Fibroblast of the conjunctiva (primary cell): ENCODE results near the gene SEMA3E.
"Not testable (repeated sequence)": the region's sequence is repeated elsewhere in the genome, so short reads cannot be mapped to it uniquely, and the experiment has no call there.

Experiments used
- DNase-seq: peaks from one replicate; pipeline ENCODE4 v3.0.0-alpha.2; 2010; ENCODE audit warnings: low read depth

Gene SEMA3E

DNA sequence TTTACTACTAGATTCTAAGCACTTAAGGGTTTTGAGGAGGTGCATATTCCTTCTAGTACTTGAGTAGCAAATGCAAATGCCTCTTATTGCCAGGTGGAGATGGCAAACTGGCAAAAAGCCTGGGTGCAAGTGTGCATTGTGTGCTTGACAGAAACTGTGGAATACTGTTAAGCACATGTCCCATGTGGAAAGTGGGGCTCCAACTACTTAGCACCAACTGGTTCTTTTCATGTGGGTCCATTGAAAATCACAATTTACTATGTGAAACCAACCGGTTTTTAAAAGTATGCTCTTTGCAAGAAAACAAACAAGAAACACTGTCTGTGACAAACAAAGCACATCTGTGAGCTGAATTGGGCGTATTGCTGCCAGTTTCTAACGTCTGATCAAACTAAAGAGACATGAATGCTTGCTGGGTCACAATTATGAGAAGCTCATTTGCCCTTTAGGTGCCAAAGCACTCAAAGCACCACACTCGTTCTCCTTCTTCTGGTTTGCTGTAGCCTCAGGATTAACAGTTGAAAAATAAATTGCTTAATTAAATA lies 197.4 kb downstream of the SEMA3E start:
- no peak for DNase-seq

DNA sequence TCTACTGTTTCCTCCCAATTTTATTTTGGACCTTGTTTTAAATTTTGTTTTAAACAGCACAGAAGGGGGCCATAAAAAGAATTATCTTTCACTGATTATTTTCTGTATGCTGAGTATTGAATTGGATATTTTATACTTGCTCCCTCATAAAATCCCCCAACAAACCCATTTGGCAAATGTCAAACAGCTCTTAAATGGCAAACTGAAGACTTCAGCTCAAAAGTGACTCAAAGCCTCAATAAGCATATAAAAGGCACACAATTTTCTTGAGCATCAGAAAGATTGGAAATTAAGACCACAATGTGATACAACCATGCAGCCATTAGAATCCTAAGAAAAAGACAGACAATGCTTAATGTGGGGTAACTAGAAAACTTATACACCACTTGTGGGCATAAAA lies 199.2 kb downstream of the SEMA3E start:
- DNase-seq: no peak

DNA sequence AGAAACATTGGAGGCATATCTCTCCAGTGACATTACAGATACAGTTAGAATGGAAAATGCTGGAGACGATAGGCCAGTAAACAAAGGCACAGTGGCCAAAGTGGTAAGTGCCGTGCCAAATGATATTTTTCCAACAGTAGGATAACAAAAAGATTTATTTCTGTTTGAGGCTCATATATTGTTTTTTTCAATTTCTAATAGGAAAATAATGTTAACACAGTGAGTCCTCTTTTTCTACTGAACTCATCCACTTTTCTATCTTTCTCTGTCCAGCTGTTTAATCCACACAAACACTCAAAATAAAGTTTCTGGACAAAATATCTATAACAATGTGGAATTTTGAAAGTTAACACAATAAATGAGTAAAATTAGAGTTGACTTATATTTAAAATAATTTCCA lies 201.3 kb downstream of the SEMA3E start:
- DNase-seq: no peak

DNA sequence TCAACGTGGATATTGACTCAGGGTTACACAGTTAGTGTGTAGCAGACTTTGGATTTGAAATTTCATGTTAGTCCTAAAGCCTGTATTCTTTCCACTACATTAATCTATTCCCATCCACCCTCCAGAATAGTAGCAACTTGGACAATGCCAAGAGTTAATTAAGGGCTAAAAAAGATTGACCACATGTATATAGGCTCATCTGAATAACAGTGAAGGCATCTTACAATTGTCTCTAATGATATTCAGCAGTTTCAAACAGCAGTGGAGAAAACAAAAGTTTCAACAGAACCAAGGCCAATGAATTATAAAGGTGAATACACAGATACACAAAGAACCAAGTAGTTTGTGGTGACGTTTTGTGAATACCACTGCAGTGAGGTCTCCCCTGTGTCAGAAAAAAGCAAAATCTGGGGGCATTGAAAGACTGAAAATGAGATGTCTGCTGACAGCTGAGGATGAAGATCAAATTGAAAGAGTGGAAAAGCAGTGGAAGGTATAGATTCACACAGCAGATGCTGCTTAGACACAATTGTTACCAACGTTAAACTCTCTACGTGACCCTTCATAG lies 202.8 kb downstream of the SEMA3E start:
- DNase-seq: no peak

DNA sequence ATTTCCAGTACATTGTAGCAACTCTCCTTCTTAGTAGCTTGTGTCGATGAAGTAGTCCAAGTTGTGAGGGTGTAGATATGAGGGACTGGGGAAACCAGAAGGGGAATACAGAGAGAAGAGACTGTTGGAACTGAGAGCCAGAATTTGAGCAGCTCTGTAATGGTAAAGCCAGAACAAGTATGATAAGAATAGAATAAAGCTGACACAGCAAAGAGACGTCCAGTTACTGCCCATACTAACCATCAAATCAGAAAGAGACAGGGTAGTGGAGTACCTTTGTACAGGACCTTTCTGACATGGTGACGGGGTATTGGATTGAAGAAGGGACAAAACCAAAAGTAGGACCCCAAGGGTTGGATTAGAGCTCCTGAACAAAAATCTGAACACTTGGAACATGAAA lies 206.0 kb downstream of the SEMA3E start:
- DNase-seq: no peak

DNA sequence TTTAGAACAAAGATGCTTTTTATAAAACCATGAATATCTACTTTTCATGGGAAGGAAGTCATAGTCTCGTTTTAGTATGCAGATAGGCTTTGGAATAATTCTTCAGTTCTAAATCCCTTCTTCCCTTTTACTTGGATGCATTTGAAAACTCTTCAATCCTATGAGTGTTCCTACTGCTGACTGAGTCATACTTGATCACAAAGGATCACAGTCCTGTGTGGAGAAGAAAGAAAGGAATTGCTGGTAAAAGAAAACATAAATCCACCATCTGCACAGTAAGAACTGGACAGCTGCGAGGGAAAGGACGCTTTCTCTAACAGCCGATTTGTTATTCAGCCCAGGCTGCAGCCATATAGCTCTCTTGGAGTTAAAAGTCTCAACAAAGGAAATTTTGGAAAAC lies 209.9 kb downstream of the SEMA3E start:
- DNase-seq: no peak

DNA sequence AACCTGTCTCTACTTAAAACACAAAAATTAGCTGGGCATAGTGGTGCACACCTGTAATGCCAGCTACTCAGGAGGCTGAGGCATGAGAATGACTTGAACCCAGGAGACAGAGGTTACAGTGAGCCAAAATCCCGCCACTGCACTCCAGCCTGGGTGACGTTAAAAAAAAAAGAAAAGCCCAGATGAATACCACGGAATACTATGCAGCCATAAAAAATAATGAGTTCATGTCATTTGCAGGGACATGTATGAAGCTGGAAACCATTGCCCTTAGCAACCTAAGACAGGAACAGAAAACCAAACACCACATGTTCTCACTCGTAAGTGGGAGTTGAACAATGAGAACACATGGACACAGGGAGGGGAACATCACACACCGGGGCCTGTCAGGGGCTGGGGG lies 218.7 kb downstream of the SEMA3E start:
- not testable (repeated sequence) for DNase-seq

DNA sequence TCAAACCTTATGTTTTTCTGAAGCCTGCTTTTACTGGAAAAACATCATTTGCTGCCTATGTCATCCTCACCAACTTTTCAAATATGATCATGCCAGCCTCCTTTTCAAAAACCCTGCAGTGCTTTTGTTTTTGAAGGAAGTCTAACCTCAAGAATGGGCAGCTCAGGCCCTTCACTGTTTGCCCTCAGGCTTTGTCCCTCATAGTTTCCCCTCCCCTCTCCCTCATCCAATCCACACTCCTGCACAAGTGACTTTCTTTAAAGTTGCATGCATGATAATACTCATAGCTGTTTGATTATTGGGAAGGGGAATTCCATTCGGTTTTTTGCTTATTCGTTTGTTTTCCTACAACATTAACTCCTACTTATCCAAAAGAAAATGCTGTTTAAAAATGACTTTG lies 219.4 kb downstream of the SEMA3E start:
- DNase-seq: no peak

DNA sequence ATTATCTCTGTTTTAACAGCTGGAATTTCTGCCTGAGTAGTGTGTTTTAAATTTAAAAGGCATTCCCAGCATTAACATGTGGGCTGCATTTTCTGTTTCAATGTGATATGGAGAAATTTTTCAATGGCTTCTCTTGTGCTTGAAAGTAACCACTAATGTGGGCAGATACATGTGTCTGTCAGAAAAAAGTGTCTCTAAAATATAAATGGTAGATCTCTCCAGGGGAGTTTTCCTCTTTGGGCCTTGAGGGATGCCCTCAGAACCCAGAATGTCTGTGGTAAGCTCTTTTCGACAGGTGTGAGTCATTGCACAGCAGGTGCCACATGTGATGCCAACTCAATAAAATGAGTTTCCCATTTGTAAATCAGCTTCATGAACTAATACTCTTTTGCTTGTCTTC lies 221.1 kb downstream of the SEMA3E start:
- DNase-seq: no peak

DNA sequence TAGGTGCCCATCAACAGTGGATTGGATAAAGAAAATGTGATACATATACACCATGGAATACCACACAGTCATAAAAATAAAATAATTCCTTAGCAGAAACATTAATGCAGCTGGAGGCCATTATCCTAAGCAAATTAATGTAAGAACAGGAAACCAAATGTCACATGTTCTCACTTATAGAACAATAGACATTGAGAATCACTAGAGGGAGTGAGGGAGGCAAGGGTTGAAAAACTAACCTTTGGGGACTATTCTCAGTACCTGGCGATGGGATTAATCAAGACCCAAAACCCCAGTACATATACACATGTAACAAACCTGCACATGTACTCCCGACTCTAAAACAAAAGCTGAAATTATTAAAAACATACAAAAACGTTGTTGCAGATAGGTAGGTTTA lies 222.6 kb downstream of the SEMA3E start:
- no peak for DNase-seq

DNA sequence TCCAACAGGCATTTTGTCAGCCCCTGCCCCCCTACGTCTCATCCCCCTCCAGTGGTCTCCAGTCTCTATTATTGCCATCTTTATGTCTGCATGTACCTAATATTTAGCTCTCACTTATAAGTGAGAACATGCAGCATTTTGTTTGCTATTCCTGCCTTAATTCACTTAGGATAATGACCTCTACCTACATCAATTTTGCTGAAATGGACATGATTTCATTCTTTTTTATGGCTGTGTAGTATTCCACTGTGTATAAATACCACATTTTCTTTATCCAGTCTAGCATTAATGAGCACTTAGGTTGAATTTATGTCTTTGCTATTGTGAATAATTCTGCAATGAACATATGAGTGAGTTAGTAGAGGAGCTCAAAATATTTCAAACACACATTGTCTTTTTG lies 229.9 kb downstream of the SEMA3E start:
- no peak for DNase-seq

DNA sequence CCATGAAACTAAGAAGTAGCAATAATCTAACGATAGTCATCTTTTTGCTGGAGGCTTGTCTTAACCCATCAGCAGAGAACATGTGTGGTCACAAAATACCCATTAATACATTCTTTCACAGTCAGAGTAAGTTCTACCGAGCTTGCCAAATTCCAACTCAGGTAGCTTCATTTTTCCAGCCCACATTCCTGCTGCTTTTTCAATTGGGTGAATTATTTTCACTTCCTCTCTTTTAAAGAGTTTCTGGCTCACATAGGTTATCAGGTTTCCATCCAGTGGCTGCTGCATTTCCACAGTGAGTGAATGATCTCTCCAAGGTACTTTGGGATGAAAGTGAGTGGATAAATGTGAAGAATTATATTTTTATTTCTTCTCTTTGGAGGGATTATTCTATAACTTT lies 233.1 kb downstream of the SEMA3E start:
- DNase-seq: no peak

DNA sequence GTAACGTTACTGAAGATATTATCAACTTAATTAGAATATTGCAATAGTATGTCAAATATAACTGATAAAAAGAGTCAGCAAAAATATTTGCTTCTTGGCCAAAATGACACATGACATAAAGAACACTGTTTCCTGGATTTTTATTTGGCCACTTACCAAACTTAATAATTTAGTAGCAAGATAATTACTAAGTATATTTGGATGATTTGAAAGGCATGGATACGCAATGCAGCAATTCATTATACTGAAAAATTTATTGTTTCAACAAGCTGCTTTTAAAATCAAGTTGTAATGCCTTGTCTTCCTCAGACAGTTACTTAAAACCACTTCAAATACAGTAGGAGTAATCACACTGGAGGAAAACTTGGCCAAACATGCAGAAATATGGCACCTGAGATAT lies 234.0 kb downstream of the SEMA3E start:
- no peak for DNase-seq

DNA sequence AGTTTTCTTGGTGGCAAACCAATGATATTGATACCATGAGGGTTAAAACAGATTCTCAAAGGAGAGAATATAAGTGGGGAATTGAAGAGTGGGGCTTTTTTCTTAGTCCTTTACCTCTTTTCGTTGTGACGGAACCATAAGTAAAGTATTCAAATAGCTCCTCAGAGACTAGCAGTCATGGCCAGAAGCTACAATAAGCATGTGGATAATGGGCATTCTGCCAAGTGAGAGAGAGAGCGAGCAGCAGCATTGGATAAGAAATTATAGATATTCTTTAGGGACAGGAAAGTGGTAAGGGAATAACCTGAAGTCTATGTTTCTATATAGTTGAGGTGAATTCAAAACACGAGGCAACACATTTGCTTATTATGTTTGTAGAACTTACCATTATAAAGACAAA lies 235.1 kb downstream of the SEMA3E start:
- DNase-seq: no peak

DNA sequence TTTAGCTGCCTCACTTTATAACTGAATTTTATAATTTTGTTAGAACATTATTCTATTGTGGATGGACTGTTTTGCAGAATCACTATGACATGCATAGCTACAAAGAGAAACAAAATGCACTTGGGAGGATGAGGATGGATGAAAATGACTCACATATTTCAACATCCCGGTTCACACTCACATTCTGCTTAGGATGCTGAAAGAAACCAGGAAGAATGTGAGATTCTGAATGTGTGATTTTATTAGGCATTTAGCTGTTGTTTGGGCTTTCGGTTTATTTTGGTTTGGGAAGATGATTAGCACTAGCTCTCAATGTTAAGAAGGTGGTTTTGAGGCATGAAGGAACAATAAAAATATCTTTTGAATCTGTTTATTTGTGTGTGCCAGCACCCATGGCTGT lies 235.5 kb downstream of the SEMA3E start:
- DNase-seq: peak; percentile 51

DNA sequence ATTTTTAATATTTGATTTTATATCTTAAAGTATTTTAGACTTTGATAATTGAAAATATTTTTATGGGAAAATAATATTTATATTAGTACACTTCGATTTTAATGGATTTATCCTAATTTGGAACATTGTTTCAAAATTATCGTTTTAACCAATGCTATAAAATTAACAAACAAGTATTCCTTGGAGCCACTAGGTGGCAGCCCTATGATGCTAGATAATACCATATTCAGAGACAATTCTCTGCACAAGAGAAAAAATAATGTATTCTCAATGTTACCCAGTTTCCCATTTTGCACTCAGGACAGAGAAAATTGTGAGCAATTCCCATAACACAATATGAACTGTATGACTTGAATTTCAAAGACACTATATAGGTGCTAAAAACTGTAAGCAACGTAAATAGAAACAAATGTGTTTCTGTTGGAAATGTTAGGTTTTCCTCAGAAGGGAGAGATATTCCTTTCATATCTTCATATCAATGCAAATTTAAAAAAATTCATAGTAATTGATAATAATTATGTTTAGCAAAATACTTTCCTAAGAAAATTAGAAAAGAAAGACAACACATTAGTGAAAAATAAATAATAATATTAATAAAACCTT lies 237.8 kb downstream of the SEMA3E start:
- DNase-seq: peak; percentile 55

DNA sequence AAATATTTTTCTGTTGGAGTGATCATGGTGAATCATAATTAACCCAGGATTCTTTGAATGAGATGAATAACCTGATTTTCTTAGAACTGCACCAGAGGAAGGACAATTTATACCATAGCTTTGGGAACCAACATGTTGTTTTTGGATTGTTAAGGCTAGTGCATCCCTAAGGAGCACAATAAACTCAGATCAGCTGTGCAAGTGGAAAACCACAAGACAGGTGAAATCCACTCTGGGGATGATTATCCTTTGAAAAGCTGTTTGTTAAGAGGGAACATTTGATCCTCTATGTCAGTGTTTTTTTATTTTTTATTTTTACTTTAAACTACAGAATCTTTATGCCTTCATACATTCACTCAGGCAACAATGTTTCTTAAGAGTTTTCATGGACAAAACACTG lies 254.2 kb downstream of the SEMA3E start:
- DNase-seq: no peak

DNA sequence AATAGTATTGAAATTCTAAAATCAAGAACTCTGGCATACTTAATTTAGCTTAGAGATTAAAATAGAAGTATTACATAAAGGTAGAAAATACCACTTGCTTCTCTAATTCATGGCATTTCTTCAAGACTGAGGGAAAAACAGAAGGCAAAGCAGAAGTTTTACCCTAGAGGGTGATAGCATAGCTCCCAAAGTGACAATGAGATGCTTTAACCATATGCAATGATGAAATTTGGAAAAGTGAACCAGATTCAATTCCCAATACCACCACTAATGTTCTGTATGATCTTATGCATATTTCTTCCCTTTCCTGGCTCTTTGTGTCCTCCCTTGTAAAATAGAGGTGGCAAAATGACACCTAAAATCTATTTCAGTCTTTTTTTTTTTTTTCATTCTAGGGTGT lies 260.5 kb downstream of the SEMA3E start:
- DNase-seq: no peak

DNA sequence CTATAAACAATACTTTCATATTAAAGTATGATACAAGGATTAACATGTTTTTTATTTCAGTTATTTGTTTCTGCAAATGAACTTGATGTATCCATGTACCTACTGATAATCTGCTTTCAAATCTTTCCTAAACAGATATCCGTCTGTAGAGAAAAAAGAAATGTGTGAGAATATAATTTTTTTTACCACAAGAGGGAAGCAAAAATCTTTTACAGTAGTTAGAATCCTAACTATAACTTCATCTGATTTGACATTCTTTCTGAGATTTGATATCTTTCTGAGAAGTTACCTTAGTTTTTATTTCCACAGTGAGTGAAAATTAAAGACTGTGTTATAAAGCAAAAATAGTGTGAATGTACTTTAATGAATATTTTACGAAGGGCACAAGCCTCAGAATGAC lies 282.3 kb downstream of the SEMA3E start:
- no peak for DNase-seq

DNA sequence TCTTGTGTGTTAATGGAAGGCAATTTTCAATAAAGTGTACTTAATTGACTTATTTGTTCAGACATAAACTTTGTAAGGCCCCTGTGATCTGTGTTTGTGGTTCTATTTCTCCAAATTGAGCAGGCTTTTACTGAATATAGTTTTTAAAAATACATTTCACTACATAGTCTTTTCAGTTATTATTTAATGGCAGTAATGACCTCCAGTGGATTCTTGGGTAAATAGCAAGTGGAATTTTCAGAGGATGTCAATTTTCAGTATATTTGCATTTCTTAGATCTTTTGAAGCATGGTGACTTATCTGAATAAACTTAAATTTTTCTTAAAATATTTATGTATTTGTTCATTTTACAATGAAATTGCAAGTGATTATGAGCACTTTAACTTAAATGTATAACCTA lies 283.2 kb downstream of the SEMA3E start:
- DNase-seq: no peak

DNA sequence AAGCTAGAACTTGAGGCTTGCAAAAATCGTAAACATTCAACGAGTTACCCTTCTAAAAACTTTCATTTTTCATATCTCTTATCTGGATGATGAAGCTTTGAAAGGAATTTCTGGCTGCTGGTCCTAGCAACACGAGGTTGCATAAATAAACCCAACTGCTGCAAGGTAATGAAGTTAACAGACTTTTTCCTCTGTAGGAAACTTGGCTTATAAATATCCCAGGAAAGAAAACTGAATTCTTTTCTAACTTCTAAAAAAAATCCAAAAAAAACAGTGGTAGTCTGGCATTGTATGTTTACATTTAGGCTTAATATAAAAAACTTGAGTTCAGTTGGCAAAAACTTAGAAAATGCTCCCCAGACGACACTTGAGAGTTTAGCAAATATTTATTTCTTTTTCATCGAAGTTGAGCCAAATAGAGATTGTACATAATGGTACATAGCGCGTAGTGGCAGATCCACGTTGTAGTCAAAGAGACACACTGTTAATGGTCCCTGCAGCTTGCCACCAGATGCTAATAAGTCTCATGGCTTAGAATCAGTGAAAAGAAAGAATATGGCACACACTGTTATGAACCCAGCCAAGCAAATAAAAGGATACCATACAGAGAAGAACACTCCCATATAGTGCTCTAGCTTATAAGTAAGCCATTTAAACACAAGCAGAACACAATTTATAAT lies 285.9 kb downstream of the SEMA3E start:
- DNase-seq: no peak

DNA sequence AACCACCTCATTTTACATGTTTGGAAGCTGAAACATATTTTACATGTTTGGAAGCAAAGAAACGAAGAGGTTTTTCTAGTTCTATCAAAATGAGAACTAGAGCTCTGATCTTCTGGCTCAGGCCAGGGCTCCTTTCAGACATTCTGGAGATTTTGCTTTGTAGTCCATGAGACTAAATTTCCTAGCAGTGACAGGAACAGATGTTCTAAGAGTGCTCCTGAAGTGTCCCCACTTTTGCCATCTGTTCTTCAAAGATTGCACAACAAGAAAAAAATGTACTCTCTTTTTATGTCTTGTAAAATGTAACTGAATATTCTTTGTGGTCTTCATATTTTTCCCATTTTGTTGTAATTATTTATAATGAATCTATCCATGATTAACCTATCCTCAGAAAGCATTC lies 289.8 kb downstream of the SEMA3E start:
- no peak for DNase-seq

DNA sequence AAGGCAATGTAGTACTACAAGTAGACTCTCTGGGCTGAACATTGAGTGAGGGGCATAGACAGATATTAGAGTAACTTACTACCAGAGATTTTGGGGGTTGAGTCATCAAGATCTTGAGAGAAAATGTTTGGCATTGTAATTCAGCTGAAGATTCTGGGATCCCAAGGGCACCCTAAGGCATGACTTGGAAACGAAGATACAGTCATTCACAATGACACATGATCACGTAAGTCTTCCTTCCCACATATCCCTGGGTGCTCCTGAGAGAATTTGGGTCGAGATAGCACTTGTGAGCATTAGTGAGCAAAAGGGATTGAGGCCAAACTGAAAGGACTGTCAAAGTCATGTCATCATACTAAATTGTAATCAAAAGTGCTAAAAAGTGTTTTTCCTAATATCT lies 293.8 kb downstream of the SEMA3E start:
- no peak for DNase-seq

DNA sequence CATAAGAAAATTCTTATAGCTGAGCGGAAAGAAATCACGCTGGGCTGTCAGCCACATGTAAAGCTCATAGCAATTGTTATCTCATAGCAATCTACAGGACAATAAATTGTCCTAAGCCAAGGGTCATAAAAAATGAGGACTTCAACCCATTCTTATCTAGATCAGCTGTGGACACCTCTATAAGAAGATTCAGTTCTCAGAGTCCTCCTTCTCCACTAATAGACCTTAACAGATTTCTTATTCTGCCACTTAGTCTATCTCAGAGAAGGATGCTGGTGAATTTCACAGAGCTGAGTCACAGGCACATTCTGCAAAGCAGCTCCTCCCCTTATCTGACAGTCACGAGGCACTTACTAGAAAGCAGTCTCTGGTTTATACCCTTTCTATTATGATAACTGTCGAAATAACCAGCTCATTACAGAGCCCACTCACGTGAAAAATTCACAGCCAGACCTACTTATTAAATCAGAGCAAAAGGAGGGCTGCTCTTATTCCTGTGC lies 300.9 kb downstream of the SEMA3E start:
- peak; percentile 26 for DNase-seq
